ENCODE measurements around the gene KHDRBS2. TPM values are rescaled to one million over a fixed set of nuclear protein-coding genes. Genes with fewer than 3 reads are reported as not detected.

The KHDRBS2 gene
- total RNA-seq, 1 donor from 2014 or later = not detected

- Histone ChIP-seq H3K4me2 (ENCODE audit: low read length) (no peak overlapping the region), H2AFZ (ENCODE audit: low read depth, low read length) (no peak overlapping the region), H3K4me3 (ENCODE audit: insufficient read depth, low read depth, low read length) (no peak overlapping the region), H3K36me3 (ENCODE audit: insufficient read depth, low read length) (no peaks in the 10 kb centered on the region), H3K9me3 (ENCODE audit: insufficient read depth, low read depth, low read length) (peaks cover 2% of the 10 kb centered on the region), H3K27ac (ENCODE audit: low read depth, low read length) (no peak overlapping the region), H3K27me3 (ENCODE audit: insufficient read depth, low read length) (no peaks in the 10 kb centered on the region), H3K9ac (ENCODE audit: low read length) (no peak overlapping the region), H4K20me1 (ENCODE audit: insufficient read depth, low read length) (no peaks in the 10 kb centered on the region), H3K79me2 (ENCODE audit: insufficient read depth, low read length) (no peaks in the 10 kb centered on the region), H3K4me1 (ENCODE audit: insufficient read depth, low read length) (no peaks in the 10 kb centered on the region)
- Mint-ChIP-seq H3K27me3 (ENCODE audit: low read depth, unreplicated experiment) (no peaks in the 10 kb centered on the region), H3K27ac (ENCODE audit: unreplicated experiment) (no peak overlapping the region), H3K36me3 (ENCODE audit: low read depth, unreplicated experiment) (no peaks in the 10 kb centered on the region), H3K4me1 (ENCODE audit: low read depth, unreplicated experiment) (no peaks in the 10 kb centered on the region), H3K4me3 (ENCODE audit: unreplicated experiment) (no peak overlapping the region), H3K9me3 (ENCODE audit: unreplicated experiment) (no peaks in the 10 kb centered on the region)
- FAIRE-seq (no peak), DNase-seq (ENCODE audit: low read depth) (no peak)
- TF ChIP-seq, protein P1, sequence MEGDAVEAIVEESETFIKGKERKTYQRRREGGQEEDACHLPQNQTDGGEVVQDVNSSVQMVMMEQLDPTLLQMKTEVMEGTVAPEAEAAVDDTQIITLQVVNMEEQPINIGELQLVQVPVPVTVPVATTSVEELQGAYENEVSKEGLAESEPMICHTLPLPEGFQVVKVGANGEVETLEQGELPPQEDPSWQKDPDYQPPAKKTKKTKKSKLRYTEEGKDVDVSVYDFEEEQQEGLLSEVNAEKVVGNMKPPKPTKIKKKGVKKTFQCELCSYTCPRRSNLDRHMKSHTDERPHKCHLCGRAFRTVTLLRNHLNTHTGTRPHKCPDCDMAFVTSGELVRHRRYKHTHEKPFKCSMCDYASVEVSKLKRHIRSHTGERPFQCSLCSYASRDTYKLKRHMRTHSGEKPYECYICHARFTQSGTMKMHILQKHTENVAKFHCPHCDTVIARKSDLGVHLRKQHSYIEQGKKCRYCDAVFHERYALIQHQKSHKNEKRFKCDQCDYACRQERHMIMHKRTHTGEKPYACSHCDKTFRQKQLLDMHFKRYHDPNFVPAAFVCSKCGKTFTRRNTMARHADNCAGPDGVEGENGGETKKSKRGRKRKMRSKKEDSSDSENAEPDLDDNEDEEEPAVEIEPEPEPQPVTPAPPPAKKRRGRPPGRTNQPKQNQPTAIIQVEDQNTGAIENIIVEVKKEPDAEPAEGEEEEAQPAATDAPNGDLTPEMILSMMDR (IDR thresholded peaks at IDR 0.05; ENCODE audit: insufficient read depth, low read depth, low read length) = no peak
- no peak for TF ChIP-seq EZH2 (IDR thresholded peaks at IDR 0.05; ENCODE audit: insufficient read depth, low read length)
Measured at GRCh38 chr6:61935242-61935846, 350.7 kb downstream of the KHDRBS2 start.

DNA sequence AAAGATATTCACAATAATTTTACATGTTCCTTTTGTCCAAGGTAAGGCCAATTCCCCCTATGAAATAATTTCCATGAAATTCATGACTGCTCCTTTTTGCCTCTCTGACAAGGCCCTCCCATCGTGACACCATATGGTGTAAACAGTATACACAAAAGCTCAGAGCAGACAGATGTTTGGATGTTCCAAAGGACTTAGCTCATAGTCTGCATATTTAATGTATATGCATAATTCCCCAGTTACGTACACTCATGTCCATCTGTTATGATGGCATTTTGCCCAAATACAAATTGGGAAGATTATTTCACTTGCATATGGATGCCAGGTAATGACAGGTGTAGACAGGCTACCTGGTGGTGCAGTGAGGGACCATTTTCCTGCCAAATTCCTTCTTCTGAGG lies 376.5 kb downstream of the KHDRBS2 start:
- FAIRE-seq = no peak
- H4K20me1 ChIP-seq (ENCODE audit: insufficient read depth, low read length) = no peaks in the 10 kb centered on the region
- Mint-ChIP-seq H3K27me3 (ENCODE audit: low read depth, unreplicated experiment) (no peaks in the 10 kb centered on the region), H3K9me3 (ENCODE audit: unreplicated experiment) (no peaks in the 10 kb centered on the region), H3K36me3 (ENCODE audit: low read depth, unreplicated experiment) (no peaks in the 10 kb centered on the region), H3K27ac (ENCODE audit: unreplicated experiment) (no peak overlapping the region), H3K4me3 (ENCODE audit: unreplicated experiment) (no peak overlapping the region), H3K4me1 (ENCODE audit: low read depth, unreplicated experiment) (no peaks in the 10 kb centered on the region)
- no peaks in the 10 kb centered on the region for H3K27me3 ChIP-seq (ENCODE audit: insufficient read depth, low read length)
- H3K27ac ChIP-seq (ENCODE audit: low read depth, low read length) = no peak overlapping the region
- TF ChIP-seq, protein P1 (IDR thresholded peaks at IDR 0.05; ENCODE audit: insufficient read depth, low read depth, low read length) = no peak
- TF ChIP-seq EZH2 (IDR thresholded peaks at IDR 0.05; ENCODE audit: insufficient read depth, low read length) = no peak
- no peak overlapping the region for H3K9ac ChIP-seq (ENCODE audit: low read length)
- no peak overlapping the region for H3K4me2 ChIP-seq (ENCODE audit: low read length)
- DNase-seq (ENCODE audit: low read depth) = no peak
- H3K36me3 ChIP-seq (ENCODE audit: insufficient read depth, low read length) = no peaks in the 10 kb centered on the region
- peaks cover 5% of the 10 kb centered on the region for H3K9me3 ChIP-seq (ENCODE audit: insufficient read depth, low read depth, low read length)
- no peaks in the 10 kb centered on the region for H3K4me1 ChIP-seq (ENCODE audit: insufficient read depth, low read length)
- H2AFZ ChIP-seq (ENCODE audit: low read depth, low read length) = no peak overlapping the region
- no peak overlapping the region for H3K4me3 ChIP-seq (ENCODE audit: insufficient read depth, low read depth, low read length)
- H3K79me2 ChIP-seq (ENCODE audit: insufficient read depth, low read length) = no peaks in the 10 kb centered on the region

DNA sequence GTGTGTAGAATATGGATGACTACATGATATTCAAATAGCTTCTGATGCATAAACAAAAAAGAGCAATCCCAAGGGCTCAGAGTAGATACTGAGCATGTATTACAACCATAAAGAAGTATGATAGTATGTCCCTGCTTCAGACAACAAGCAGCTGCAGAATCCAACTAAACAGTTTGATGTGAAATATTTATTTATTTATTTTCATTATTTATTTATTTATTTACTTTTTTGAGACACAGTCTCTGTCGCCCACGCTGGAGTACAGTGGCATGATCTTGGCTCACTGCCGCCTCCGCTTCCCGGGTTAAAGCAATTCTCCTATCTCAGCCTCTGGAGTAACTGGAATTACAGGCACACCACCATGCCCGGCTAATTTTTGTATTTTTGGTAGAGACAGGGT lies 384.3 kb downstream of the KHDRBS2 start:
- H3K4me3 Mint-ChIP-seq (ENCODE audit: unreplicated experiment) = no peak overlapping the region
- Histone ChIP-seq H2AFZ (ENCODE audit: low read depth, low read length) (no peak overlapping the region), H3K79me2 (ENCODE audit: insufficient read depth, low read length) (no peaks in the 10 kb centered on the region), H3K27me3 (ENCODE audit: insufficient read depth, low read length) (no peaks in the 10 kb centered on the region), H3K27ac (ENCODE audit: low read depth, low read length) (no peak overlapping the region), H3K4me3 (ENCODE audit: insufficient read depth, low read depth, low read length) (no peak overlapping the region), H3K9ac (ENCODE audit: low read length) (no peak overlapping the region), H3K36me3 (ENCODE audit: insufficient read depth, low read length) (no peaks in the 10 kb centered on the region), H3K4me2 (ENCODE audit: low read length) (no peak overlapping the region), H3K9me3 (ENCODE audit: insufficient read depth, low read depth, low read length) (no peaks in the 10 kb centered on the region), H3K4me1 (ENCODE audit: insufficient read depth, low read length) (no peaks in the 10 kb centered on the region), H4K20me1 (ENCODE audit: insufficient read depth, low read length) (no peaks in the 10 kb centered on the region)
- H3K27ac Mint-ChIP-seq (ENCODE audit: unreplicated experiment) = no peak overlapping the region
- TF ChIP-seq, protein P1 (IDR thresholded peaks at IDR 0.05; ENCODE audit: insufficient read depth, low read depth, low read length) = no peak
- TF ChIP-seq EZH2 (IDR thresholded peaks at IDR 0.05; ENCODE audit: insufficient read depth, low read length) = no peak
- no peak for DNase-seq (ENCODE audit: low read depth)
- no peaks in the 10 kb centered on the region for H3K36me3 Mint-ChIP-seq (ENCODE audit: low read depth, unreplicated experiment)
- no peaks in the 10 kb centered on the region for H3K9me3 Mint-ChIP-seq (ENCODE audit: unreplicated experiment)
- H3K4me1 Mint-ChIP-seq (ENCODE audit: low read depth, unreplicated experiment) = peaks cover 1% of the 10 kb centered on the region
- H3K27me3 Mint-ChIP-seq (ENCODE audit: low read depth, unreplicated experiment) = no peaks in the 10 kb centered on the region
- FAIRE-seq = no peak

Measured in astrocyte (in vitro differentiated cells and primary cell).